ENCODE data around the gene TMEM165. TPM values are rescaled to one million over a fixed set of nuclear protein-coding genes. Genes with fewer than 3 reads are reported as not detected.
"Not testable (repeated sequence)": the region's sequence is repeated elsewhere in the genome, so short reads cannot be mapped to it uniquely, and the experiment has no call there.

Gene TMEM165
- total and polyA plus RNA-seq, 9 donors: 33.3 to 230 (median 77.8) TPM

DNA sequence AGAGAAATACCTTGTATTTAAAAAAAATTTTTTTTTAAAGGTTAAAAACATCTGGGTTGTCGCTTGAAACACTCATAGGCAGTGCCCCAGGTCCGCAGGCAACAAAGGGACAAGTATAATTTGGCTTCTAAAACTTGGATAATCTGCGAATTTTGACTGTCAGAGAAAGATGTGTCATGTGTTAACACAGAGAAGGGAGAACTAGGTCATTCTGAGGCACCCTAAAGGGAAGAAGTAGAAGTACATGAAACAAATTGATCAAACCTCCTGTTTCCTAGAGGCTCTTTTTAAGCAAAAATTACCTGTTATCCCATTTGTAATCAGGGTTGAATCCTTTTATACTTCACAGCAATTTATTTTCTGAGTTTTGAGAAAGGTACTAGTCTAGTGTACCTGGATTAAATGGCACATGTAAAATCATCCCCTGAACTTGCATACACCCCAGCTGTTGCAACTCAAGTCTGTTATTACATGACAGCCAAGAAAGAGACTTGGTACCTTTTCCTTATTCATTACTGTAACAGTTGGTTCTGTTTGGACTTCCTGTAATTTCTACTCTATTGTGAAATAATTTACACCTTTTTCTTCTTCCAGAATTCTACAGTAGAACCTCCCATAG, 48.0 kb upstream of the TMEM165 start:
- intact Hi-C loops (cut with DNase I): loop anchor here (5.0 to 10.0 kb wide), 6 partner anchors 40 to 207 kb away; partner anchors contain the start of genes CLOCK (in 2 of the 4) and TMEM165 (in 1 of the 4)
- 90 to 98% (median 98%) methylated on average over 3 of the region's 3 CpGs for WGBS, 3 donors
- H3K27ac ChIP-seq: no peak overlapping the region
- TF ChIP-seq POLR2A (IDR thresholded peaks at IDR 0.05) (no peak), EP300 (IDR thresholded peaks at IDR 0.05) (no peak)
- TF ChIP-seq, protein P1, sequence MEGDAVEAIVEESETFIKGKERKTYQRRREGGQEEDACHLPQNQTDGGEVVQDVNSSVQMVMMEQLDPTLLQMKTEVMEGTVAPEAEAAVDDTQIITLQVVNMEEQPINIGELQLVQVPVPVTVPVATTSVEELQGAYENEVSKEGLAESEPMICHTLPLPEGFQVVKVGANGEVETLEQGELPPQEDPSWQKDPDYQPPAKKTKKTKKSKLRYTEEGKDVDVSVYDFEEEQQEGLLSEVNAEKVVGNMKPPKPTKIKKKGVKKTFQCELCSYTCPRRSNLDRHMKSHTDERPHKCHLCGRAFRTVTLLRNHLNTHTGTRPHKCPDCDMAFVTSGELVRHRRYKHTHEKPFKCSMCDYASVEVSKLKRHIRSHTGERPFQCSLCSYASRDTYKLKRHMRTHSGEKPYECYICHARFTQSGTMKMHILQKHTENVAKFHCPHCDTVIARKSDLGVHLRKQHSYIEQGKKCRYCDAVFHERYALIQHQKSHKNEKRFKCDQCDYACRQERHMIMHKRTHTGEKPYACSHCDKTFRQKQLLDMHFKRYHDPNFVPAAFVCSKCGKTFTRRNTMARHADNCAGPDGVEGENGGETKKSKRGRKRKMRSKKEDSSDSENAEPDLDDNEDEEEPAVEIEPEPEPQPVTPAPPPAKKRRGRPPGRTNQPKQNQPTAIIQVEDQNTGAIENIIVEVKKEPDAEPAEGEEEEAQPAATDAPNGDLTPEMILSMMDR (IDR thresholded peaks at IDR 0.05): no peak
- no peaks in the 10 kb centered on the region for H3K36me3 ChIP-seq
- no peaks in the 10 kb centered on the region for H3K27me3 ChIP-seq
- no peaks in the 10 kb centered on the region for H3K9me3 ChIP-seq
- DNase-seq: no peak
- H3K4me1 ChIP-seq (ENCODE audit: insufficient read depth): no peaks in the 10 kb centered on the region
- no peak overlapping the region for H3K4me3 ChIP-seq

- TF ChIP-seq, protein P1 (IDR thresholded peaks at IDR 0.05): no peak
- TF ChIP-seq POLR2A (IDR thresholded peaks at IDR 0.05) (no peak), EP300 (IDR thresholded peaks at IDR 0.05) (no peak)
- Histone ChIP-seq H3K27me3 (no peaks in the 10 kb centered on the region), H3K4me1 (ENCODE audit: insufficient read depth) (no peaks in the 10 kb centered on the region), H3K36me3 (no peaks in the 10 kb centered on the region), H3K9me3 (no peaks in the 10 kb centered on the region), H3K4me3 (no peak overlapping the region), H3K27ac (no peak overlapping the region)
- intact Hi-C loops (cut with DNase I): loop anchor here (5.0 to 10.0 kb wide), 6 partner anchors 39 to 206 kb away; partner anchors contain the start of genes CLOCK (in 2 of the 4) and TMEM165 (in 1 of the 4)
- no peak for DNase-seq
- 65 to 80% (median 72%) methylated on average over 3 of the region's 3 CpGs for WGBS, 3 donors
Observed at GRCh38 chr4:55348466-55348865, 47.3 kb upstream of the TMEM165 start.

DNA sequence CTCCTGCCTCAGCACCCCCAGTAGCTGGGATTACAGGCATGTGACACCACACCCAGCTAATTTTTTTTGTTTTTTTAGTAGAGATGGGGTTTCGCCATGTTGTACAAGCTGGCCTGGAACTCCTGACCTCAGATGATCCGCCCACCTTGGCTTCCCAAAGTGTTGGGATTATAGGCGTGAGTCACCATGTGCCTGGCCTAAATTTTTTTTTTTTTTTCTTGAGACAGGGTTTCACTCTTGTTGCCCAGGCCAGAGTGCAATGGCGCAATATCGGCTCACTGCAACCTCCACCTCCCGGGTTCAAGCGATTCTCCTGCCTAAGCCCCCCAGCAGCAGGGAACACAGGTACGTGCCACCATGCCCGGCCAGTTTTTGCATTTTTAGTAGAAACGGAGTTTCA, 44.9 kb upstream of the TMEM165 start:
- H3K4me1 ChIP-seq (ENCODE audit: insufficient read depth); intact Hi-C loops (cut with DNase I); H3K9me3 ChIP-seq; H3K36me3 ChIP-seq; H3K27ac ChIP-seq; H3K27me3 ChIP-seq; DNase-seq; H3K4me3 ChIP-seq: not testable (repeated sequence)
- 95 to 97% (median 96%) methylated on average over 10 of the region's 10 CpGs for WGBS, 3 donors

DNA sequence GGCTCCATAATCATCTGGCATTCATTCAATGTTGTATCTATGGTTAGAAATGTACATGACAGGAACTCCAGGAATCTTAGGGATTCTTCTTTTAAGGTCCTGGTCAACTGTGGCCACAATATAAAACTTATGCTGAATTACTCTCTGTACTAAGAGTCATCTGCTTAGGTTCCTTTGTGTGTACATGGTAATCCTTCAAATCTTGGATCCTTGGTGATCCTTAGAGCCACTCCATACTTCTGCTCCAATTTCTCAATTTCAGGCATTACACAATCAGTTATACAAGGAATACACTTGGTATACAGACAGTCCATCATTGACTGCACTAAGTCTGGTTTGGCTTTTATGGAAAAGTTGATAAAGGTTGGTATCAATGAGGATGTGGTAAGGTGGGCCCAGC, 43.9 kb upstream of the TMEM165 start:
- DNase-seq: no peak
- no peak overlapping the region for H3K27ac ChIP-seq
- H3K9me3 ChIP-seq: no peaks in the 10 kb centered on the region
- TF ChIP-seq, protein P1 (IDR thresholded peaks at IDR 0.05): no peak
- TF ChIP-seq POLR2A (IDR thresholded peaks at IDR 0.05): no peak
- no peak for TF ChIP-seq EP300 (IDR thresholded peaks at IDR 0.05)
- no peak overlapping the region for H3K4me3 ChIP-seq
- H3K27me3 ChIP-seq: no peaks in the 10 kb centered on the region
- no peaks in the 10 kb centered on the region for H3K4me1 ChIP-seq (ENCODE audit: insufficient read depth)
- intact Hi-C loops (cut with DNase I): no loop called here
- no peaks in the 10 kb centered on the region for H3K36me3 ChIP-seq

DNA sequence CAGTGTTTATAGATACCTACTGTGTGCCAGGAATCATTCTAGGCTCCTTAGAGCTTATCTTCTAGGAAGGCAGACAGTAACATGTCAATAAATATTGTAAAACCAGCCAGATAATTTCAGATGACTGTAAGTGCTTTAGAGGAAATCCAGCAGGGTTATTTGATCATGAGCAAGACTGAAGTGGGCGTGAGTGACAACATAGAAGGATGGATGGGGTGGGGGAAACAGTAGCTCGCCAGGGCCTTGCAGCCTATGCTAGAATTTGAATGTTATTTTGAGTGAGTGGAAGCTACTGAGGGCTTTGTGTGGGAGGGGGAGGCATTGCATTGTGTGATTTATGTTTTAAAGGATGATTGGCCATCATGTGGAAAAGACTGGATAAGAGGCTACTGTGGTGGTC, 43.0 kb upstream of the TMEM165 start:
- no peaks in the 10 kb centered on the region for H3K27me3 ChIP-seq
- H3K9me3 ChIP-seq: no peaks in the 10 kb centered on the region
- WGBS, 3 donors: 96 to 100% (median 98%) methylated on average over 2 of the region's 2 CpGs
- intact Hi-C loops (cut with DNase I): no loop called here
- no peak overlapping the region for H3K4me3 ChIP-seq
- H3K4me1 ChIP-seq (ENCODE audit: insufficient read depth): peaks cover 2% of the 10 kb centered on the region
- H3K36me3 ChIP-seq: no peaks in the 10 kb centered on the region
- TF ChIP-seq, protein P1 (IDR thresholded peaks at IDR 0.05): no peak
- no peak for TF ChIP-seq POLR2A (IDR thresholded peaks at IDR 0.05)
- no peak for TF ChIP-seq EP300 (IDR thresholded peaks at IDR 0.05)
- H3K27ac ChIP-seq: no peak overlapping the region
- no peak for DNase-seq

DNA sequence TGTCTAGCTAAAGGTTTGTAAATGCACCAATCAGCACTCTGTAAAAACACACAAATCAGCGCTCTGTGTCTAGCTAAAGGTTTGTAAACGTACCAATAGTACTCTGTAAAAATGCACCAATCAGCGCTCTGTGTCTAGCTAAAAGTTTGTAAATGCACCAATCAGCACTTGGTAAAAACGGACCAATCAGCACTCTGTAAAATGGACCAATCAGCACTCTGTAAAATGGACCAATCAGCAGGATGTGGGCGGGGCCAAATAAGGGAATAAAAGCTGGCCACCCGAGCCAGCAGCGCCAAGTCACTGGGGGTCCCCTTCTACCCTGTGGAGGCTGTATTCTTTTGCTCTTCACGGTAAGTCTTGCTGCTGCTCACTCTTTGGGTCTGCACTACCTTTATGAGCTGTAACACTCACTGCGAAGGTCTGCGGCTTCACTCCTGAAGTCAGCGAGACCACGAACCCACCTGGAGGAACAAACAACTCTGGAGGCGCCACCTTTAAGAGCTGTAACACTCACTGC, 42.5 kb upstream of the TMEM165 start:
- H3K27ac ChIP-seq; H3K4me3 ChIP-seq; H3K4me1 ChIP-seq (ENCODE audit: insufficient read depth); H3K36me3 ChIP-seq; H3K9me3 ChIP-seq; H3K27me3 ChIP-seq; intact Hi-C loops (cut with DNase I); DNase-seq: not testable (repeated sequence)
- 94 to 97% (median 95%) methylated on average over 13 of the region's 13 CpGs for WGBS, 3 donors
